Right lobe of liver (tissue), 6 donors: ENCODE data around the gene SCFD2. TPM values are rescaled to one million over a fixed set of nuclear protein-coding genes. Genes with fewer than 3 reads are reported as not detected.

Experiments
- ATAC-seq, 4 donors: fragments of 200-7000 bp; cut with Tn5 transposase; one replicate each; pipeline ENCODE4 v1.9.1; 2020; ENCODE audit warnings: mild to moderate bottlenecking in 4 of 4, moderate library complexity in 4 of 4
- DNase-seq, 3 donors: peaks; one replicate each; pipeline ENCODE4 v3.0.0-alpha.2; 2020
- H3K27ac ChIP-seq, 3 donors: fragments of 200-600 bp; one replicate each; pipeline ENCODE4 v1.8.0; 2022
- H3K27me3 ChIP-seq, 2 donors: fragments of 200-600 bp; one replicate each; pipeline ENCODE4 v1.8.0; 2022
- H3K36me3 ChIP-seq, 4 donors: fragments of 200-600 bp; sonication (generic) in 1 of 4; one replicate each; pipeline versions ENCODE4 v1.5.1 to v1.8.0; 2017 to 2022; ENCODE audit warnings: control low read depth in 1 of 4
- H3K4me1 ChIP-seq, 4 donors: fragments of 200-600 bp; sonication (generic) in 1 of 4; one replicate each; pipeline versions ENCODE4 v1.5.1 to v1.8.0; 2017 to 2022; ENCODE audit warnings: control low read depth in 1 of 4
- H3K4me3 ChIP-seq, 3 donors: fragments of 200-600 bp; one replicate each; pipeline ENCODE4 v1.8.0; 2022
- H3K9me3 ChIP-seq, 4 donors: fragments of 200-600 bp; sonication (generic) in 1 of 4; one replicate each; pipeline versions ENCODE4 v1.5.1 to v1.8.0; 2017 to 2022; ENCODE audit warnings: control low read depth in 1 of 4
- CTCF ChIP-seq, 4 donors: fragments of 200-600 bp in 3 of 4; fragments of 450-650 bp in 1 of 4; IDR thresholded peaks; one replicate each; pipeline versions ENCODE4 v1.5.1 to v1.8.0; 2016 to 2022; ENCODE audit warnings: antibody characterized with exemption in 4 of 4, mild to moderate bottlenecking in 2 of 4
- POLR2A ChIP-seq: fragments of 450-650 bp; IDR thresholded peaks from one replicate; pipeline ENCODE4 v1.6.1; 2017; ENCODE audit warnings: antibody characterized with exemption, mild to moderate bottlenecking
- WGBS: methylation state at CpG from one replicate; pipeline ENCODE4 v1.1.6; 2018; ENCODE audit warnings: low coverage, low lambda C conversion rate; ENCODE audit not compliant: insufficient coverage; ENCODE audit errors: missing lambda C conversion rate; 5-methylcytosine and 5-hydroxymethylcytosine counted together
- intact Hi-C, 2 donors: fragments of 100-400 bp; cut with DNase I; formaldehyde crosslinking; loops; one replicate each; pipeline versions ENCODE4 v1.11.2 to v1.14.1; 2022
- total RNA-seq, 6 experiments: library from RNA; depleted of rRNA in 2 of 6; stranded (reverse); fragments of >200 nt in 2 of 6; fragmentation: NEBNext Ultra II Directional in 3 of 6; extraction: Animal tissue kit (Norgen Biotek cat#: 25700) in 3 of 6; gene quantifications; one replicate each; pipeline versions ENCODE4 v1.1.0 to v1.2.4, GENCODE V29; 2016 to 2023
- donor health status: DM: no; HTN: yes; CAD: no.
- donor health status: DM: no; HTN: no; CAD: no.
- donor health status: DM: no; HTN: no; CAD: no.
- donor health status: DM: no; HTN: yes; CAD: no.
- donor health status: DM: no; HTN: yes; CAD: no.

SCFD2 gene
- total RNA-seq, 6 experiments from 2014 or later: 7.6 to 17.1 (median 10.3) TPM

GRCh38 chr4:52869656-52870055, 496.2 kb downstream of the SCFD2 start:
- Histone ChIP-seq H3K36me3 (no peaks in the 10 kb centered on the region), H3K27ac (no peak overlapping the region), H3K27me3 (no peaks in the 10 kb centered on the region), H3K4me1 (peaks cover 0 to 5% (median 0%) of the 10 kb centered on the region in 4 donors), H3K9me3 (no peaks in the 10 kb centered on the region), H3K4me3 (no peak overlapping the region)
- WGBS: 100% methylated on average over 1 of the region's 1 CpG
- TF ChIP-seq POLR2A (no peak), CTCF (IDR thresholded peaks at IDR 0.05) (no peak)
- no peak for DNase-seq
- intact Hi-C loops: no loop called here
- no peak for ATAC-seq

GRCh38 chr4:52869196-52869595, 496.7 kb downstream of the SCFD2 start:
- DNase-seq: no peak
- intact Hi-C loops: no loop called here
- no peak for ATAC-seq

GRCh38 chr4:52868133-52868532, 497.7 kb downstream of the SCFD2 start:
- intact Hi-C loops: no loop called here
- H3K9me3 ChIP-seq: no peaks in the 10 kb centered on the region
- 78% methylated on average over 3 of the region's 8 CpGs for WGBS
- peaks cover 0 to 8% (median 0%) of the 10 kb centered on the region in 4 donors for H3K4me1 ChIP-seq
- H3K27ac ChIP-seq: no peak overlapping the region
- TF ChIP-seq CTCF (IDR thresholded peaks at IDR 0.05): no peak
- no peak for TF ChIP-seq POLR2A
- H3K4me3 ChIP-seq: no peak overlapping the region
- ATAC-seq (peak in 3 of 4 donors; percentile 20 to 35 (median 28)), DNase-seq (no peak)
- H3K36me3 ChIP-seq: no peaks in the 10 kb centered on the region
- H3K27me3 ChIP-seq: no peaks in the 10 kb centered on the region

More at GRCh38 chr4:52869196-52869595, 496.7 kb downstream of the SCFD2 start:
- Histone ChIP-seq H3K36me3 (no peaks in the 10 kb centered on the region), H3K9me3 (no peaks in the 10 kb centered on the region), H3K4me1 (peaks cover 0 to 8% (median 0%) of the 10 kb centered on the region in 4 donors), H3K27me3 (no peaks in the 10 kb centered on the region), H3K27ac (no peak overlapping the region), H3K4me3 (no peak overlapping the region)
- WGBS: 70% methylated on average over 8 of the region's 12 CpGs
- TF ChIP-seq POLR2A (no peak), CTCF (IDR thresholded peaks at IDR 0.05) (no peak)

GRCh38 chr4:52867163-52867562, 498.7 kb downstream of the SCFD2 start:
- no peak overlapping the region for H3K27ac ChIP-seq
- no peak overlapping the region for H3K4me3 ChIP-seq
- no peaks in the 10 kb centered on the region for H3K36me3 ChIP-seq
- ATAC-seq: no peak
- DNase-seq: no peak
- 92% methylated on average over 4 of the region's 4 CpGs for WGBS
- no peaks in the 10 kb centered on the region for H3K9me3 ChIP-seq
- H3K4me1 ChIP-seq: peaks cover 0 to 13% (median 0%) of the 10 kb centered on the region in 4 donors
- TF ChIP-seq CTCF (IDR thresholded peaks at IDR 0.05) (no peak), POLR2A (no peak)
- H3K27me3 ChIP-seq: no peaks in the 10 kb centered on the region
- intact Hi-C loops: no loop called here

GRCh38 chr4:52866734-52867133, 499.1 kb downstream of the SCFD2 start:
- ATAC-seq: no peak

More at GRCh38 chr4:52866734-52867133, 499.1 kb downstream of the SCFD2 start:
- Histone ChIP-seq H3K36me3 (no peaks in the 10 kb centered on the region), H3K9me3 (no peaks in the 10 kb centered on the region), H3K4me1 (peaks cover 0 to 14% (median 0%) of the 10 kb centered on the region in 4 donors), H3K27ac (no peak overlapping the region), H3K4me3 (no peak overlapping the region), H3K27me3 (no peaks in the 10 kb centered on the region)
- 64% methylated on average over 4 of the region's 4 CpGs for WGBS
- TF ChIP-seq CTCF (IDR thresholded peaks at IDR 0.05) (no peak), POLR2A (no peak)
- no peak for DNase-seq
- intact Hi-C loops: no loop called here
